ENCODE data around the gene ESR1.

The ESR1 gene

DNA sequence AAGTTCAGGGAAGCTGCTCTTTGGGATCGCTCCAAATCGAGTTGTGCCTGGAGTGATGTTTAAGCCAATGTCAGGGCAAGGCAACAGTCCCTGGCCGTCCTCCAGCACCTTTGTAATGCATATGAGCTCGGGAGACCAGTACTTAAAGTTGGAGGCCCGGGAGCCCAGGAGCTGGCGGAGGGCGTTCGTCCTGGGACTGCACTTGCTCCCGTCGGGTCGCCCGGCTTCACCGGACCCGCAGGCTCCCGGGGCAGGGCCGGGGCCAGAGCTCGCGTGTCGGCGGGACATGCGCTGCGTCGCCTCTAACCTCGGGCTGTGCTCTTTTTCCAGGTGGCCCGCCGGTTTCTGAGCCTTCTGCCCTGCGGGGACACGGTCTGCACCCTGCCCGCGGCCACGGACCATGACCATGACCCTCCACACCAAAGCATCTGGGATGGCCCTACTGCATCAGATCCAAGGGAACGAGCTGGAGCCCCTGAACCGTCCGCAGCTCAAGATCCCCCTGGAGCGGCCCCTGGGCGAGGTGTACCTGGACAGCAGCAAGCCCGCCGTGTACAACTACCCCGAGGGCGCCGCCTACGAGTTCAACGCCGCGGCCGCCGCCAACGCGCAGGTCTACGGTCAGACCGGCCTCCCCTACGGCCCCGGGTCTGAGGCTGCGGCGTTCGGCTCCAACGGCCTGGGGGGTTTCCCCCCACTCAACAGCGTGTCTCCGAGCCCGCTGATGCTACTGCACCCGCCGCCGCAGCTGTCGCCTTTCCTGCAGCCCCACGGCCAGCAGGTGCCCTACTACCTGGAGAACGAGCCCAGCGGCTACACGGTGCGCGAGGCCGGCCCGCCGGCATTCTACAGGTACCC, at the start of gene ESR1:
Gene ESR1 (plus strand): TSS at position 170 of the 858 bp plus-strand sequence. CDS start 231 bp downstream, at position 401.
- no peak for DNase-seq (ENCODE audit: low spot score)

GRCh38 chr6:151760486-151760885, 47.0 kb upstream of the ESR1 start:
- DNase-seq (ENCODE audit: low spot score): no peak

DNA sequence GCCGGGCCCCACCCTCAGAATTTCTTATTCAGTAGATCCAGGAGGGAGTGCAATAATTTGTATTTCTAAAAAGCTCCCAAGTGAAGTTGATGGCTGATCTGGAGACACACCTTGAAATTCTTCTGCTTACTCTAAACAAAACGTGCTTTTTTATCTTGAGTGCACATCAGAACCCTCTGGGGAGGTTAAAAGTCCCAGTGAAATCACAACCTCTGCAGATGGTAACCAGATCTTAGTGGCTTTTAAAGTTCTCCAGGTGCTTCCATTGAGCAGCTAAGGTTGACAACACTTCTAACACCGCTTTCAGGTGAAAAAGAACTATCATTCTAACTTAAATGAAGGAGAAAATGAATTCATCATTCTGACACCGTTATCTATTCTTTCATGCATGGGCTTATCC, 45.6 kb upstream of the ESR1 start:
- DNase-seq (ENCODE audit: low spot score): no peak

- no peak for DNase-seq (ENCODE audit: low spot score)
Measured at GRCh38 chr6:151762817-151763216, 44.7 kb upstream of the ESR1 start.

GRCh38 chr6:151763303-151763702, 44.2 kb upstream of the ESR1 start:
- DNase-seq (ENCODE audit: low spot score): no peak

GRCh38 chr6:151763938-151764680, 43.4 kb upstream of the ESR1 start:
- DNase-seq (ENCODE audit: low spot score): peak; percentile 31

GRCh38 chr6:151765444-151765886, 42.0 kb upstream of the ESR1 start:
- DNase-seq (ENCODE audit: low spot score): peak; percentile 49

DNA sequence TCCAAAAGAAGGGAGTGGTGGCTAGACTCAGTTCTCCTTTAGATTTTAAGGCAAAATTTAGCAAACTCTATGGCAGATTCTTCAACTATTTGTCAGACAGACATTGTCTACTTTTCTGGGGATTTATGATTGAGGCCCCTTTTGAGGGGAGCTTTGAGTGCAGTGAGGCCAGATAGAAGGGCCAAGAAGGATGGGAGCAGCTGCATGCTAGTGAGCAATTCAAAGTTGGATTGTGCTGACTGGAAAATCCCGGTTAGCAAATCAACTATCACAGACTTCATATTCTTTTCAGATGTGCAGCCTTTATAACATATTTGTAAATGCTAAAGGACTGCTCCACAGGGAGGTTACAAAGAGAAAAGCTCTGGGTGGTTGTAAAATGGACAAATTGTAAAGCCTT, 35.0 kb upstream of the ESR1 start:
- DNase-seq (ENCODE audit: low spot score): no peak

DNA sequence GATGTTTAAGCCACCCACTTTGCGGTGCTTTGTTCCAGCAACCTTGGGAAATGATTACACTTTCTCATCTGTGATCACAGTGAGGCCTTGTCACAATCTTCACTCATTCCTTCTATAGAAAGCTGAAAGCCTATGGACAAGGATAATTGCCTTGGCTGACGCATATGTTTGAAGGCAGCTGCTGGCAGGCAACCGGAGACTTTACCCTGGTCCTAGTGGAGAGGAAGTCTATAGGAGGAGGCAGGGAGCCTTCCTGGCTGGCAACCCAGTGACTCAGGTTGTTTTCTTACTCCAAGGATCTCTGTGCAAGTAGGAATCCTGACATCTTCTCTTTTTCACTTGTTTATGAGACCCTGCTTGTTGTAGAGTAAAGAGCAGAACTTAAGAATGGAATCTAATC, 34.1 kb upstream of the ESR1 start:
- no peak for DNase-seq (ENCODE audit: low spot score)

DNA sequence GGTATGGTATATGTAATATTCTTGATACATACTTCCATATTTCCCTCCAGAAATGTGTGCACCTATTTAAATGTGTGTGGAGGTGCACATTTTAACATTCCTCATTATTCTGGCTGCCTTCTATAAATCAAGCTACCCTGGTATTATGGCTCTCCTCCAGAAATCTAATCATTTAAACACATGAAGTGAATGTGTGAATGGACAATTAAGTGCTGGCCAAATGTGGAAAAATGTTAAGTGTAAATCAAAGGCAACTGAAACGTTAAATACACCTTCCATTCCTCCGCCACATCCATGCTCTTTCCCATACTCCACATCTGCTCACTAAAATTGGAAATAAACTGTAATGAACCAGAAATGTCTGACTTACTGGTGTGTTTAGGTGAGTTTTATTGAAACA, 24.9 kb upstream of the ESR1 start:
- DNase-seq (ENCODE audit: low spot score): no peak

DNA sequence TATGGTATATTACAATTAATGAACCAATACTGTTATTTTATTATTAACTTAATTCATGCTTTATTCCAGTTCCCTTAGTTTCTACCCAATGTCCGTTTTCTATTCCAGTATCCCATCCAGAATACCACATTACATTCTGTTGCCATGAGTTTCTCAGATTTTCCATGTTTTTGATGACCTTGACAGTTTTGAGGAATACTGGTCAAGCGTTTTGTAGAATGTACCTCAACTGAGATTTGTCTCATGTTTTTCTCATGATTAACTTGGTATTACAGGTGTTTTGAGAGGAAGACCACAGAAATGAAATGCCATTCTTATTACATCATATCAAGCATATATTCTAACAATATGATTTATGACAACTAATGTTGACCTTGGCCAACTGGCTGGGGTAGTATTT, 23.8 kb upstream of the ESR1 start:
- no peak for DNase-seq (ENCODE audit: low spot score)

DNA sequence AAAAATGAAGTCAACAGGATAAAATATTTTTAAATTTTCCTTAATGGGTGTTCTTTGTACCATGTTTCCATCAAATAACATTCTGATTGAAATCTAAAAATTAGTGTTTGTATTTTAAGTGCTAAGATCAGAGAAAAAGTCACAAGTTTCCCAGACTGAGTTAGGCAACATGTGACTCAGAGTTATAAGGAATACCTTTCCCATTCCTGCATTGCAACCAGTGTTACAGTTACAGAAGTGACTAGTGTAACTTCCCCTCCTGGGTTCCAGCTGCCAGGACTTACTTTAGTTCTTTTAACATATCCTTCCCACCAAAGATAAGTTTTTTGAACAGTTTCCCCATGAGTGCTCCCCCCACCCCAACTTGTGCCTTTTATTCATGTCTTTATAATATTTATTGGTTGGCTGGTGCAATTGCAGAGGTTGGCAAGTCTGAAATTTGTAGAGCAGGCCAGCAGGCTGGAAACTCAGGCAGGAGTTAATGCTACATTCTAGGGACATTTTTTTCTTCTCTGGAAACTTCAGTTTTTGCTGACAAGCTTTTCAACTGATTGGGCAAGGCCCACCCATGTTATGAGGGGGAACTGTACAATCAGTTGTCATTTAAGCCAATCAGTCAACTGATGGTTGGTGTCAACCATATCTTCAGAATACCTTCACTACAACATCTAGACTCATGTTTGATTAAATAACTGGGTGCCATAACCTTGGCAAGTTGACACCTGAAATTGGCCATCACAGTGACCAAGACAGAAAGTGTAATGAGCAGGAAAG, 22.9 kb upstream of the ESR1 start:
- no peak for DNase-seq (ENCODE audit: low spot score)

DNA sequence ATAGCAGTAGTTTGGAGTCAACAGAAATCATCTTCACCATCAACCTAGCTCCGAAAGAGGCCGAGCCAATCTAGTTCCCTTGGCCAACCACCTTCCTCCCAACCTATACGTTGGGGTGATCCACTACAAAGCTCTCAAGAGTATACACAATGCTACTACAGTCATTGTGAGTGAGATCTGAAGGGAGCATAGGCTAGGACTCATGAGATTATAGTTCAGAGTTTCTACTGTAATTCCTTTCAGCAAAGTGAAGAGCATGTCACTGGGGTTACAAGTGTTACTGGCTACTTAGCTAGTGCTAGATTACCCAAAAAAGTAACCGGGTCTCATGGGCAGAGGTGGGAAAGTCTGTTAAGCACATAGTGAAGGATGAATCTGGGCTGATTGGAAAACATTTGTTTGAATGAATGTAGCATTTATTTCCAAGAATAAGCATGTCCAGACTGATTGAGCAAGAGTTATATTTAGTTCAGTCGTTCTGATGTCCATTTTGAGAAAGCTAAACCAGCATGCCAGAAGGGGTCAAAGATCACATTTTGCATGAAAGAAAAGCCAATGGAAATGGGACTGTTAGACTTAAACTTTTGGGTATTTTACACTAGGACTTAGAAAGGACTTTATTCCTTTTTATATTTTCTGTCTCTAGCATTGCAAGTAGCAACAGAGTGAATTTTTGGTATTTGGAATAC, 10.5 kb upstream of the ESR1 start:
- DNase-seq (ENCODE audit: low spot score): no peak

DNA sequence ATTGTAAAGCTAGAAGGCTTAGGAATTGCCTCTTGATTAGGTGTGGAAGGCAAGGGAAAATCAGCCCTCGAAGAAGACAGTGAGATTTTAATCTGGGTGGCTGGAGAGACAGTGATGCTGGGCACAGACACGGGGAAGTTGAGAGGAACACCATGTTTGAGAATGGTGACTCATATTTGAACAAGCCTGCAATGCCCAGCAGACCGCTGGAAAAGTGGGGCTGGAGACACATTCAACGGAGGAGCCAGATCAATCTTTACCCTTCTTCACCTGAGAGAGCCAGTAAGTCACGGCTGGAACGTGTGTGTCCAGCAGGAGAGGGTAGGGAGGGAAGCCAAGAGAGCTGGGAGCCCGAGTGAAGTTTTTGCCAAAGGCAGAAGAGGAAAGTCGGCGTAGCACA, 3.7 kb upstream of the ESR1 start:
- DNase-seq (ENCODE audit: low spot score): no peak

DNA sequence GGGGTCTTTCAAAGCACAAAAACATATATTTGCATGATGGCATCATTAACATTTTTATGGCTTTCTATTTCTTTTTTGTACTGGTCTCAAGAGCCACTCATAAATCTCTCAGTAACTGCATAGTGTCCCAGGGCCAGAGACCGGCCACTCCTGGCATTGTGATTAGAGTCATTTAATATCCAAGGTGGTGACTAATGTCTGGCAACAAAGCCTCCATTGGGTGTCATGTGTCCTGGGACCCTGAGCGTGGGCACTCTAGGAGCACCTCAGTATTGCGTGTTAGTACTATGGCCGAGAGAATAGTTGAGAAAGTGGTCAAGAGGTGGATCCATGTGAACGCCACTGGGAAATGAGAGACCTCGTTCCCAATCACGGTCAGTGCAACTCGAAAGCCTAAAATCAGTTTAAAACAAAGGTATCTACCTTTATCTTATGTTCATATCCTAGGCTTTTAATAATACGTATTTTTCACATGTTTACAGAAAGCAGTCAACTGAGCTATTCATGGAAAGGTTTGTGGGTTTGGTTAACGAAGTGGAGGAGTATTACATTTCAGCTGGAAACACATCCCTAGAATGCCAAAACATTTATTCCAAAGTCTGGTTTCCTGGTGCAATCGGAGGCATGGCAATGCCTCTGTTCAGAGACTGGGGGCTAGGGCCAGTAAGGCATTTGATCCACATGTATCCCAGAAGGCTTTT, 2.7 kb upstream of the ESR1 start:
- DNase-seq (ENCODE audit: low spot score): no peak

DNA sequence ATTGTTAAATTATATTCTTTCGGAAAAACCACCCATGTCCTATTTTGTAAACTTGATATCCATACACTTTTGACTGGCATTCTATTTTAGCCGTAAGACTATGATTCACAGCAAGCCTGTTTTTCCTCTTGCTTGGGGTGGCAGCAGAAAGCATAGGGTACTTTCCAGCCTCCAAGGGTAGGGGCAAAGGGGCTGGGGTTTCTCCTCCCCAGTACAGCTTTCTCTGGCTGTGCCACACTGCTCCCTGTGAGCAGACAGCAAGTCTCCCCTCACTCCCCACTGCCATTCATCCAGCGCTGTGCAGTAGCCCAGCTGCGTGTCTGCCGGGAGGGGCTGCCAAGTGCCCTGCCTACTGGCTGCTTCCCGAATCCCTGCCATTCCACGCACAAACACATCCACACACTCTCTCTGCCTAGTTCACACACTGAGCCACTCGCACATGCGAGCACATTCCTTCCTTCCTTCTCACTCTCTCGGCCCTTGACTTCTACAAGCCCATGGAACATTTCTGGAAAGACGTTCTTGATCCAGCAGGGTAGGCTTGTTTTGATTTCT, 2.1 kb upstream of the ESR1 start:
- no peak for DNase-seq (ENCODE audit: low spot score)

- DNase-seq (ENCODE audit: low spot score): no peak
Measured at GRCh38 chr6:151806757-151807512, 547 bp upstream of the ESR1 start.

GRCh38 chr6:151808371-151809241, 1.1 kb downstream of the ESR1 start:
- no peak for DNase-seq (ENCODE audit: low spot score)

DNA sequence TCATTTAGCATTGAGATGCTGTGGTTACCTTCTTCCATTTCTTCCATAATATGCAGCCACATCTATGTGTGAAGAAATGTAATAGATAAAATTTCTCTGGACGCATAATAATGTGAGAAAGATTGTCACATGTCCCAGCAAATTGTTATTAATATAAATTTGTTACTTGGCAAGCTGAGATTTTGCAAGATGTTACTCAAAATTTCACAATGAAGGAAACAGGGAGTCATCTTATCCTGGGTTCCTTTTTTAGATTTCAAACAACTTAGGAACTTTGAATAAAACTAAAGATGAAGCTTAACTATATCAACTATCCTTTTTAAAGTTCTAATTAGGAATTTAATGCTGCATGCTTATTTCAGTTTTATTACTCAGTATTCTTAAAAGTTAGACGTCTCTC, 3.6 kb downstream of the ESR1 start:
- DNase-seq (ENCODE audit: low spot score): no peak

Data from SW480 (cell line).